BE2C (cell line): Measurements from ENCODE around the gene DAB1.

Source experiments
- DNase-seq: peaks from one replicate; pipeline ENCODE4 v3.0.0-alpha.2; 2020
- H3K27me3 ChIP-seq: fragments of 250-450 bp; sonication (Bioruptor Pico); 2 replicates; pipeline ENCODE4 v1.5.1; 2020; ENCODE audit warnings: mild to moderate bottlenecking
- H3K36me3 ChIP-seq: fragments of 250-450 bp; sonication (Bioruptor Pico); 2 replicates; pipeline ENCODE4 v1.5.1; 2020; ENCODE audit warnings: mild to moderate bottlenecking
- H3K4me1 ChIP-seq: fragments of 250-450 bp; sonication (Bioruptor Pico); 2 replicates; pipeline ENCODE4 v1.5.1; 2020
- H3K4me3 ChIP-seq: 2 replicates; pipeline ENCODE4 v1.5.1; 2011; ENCODE audit warnings: low read depth, low read length
- H3K9me3 ChIP-seq: fragments of 250-450 bp; sonication (Bioruptor Pico); 2 replicates; pipeline ENCODE4 v1.5.1; 2020
- CTCF ChIP-seq: IDR thresholded peaks from 2 replicates; pipeline ENCODE4 v1.5.1; 2012; ENCODE audit warnings: mild to moderate bottlenecking, low read depth, low read length

The DAB1 gene

GRCh38 chr1:57285992-57286391, 137.9 kb downstream of the DAB1 start:
- no peaks in the 10 kb centered on the region for H3K36me3 ChIP-seq
- H3K27me3 ChIP-seq, result no peaks in the 10 kb centered on the region
- H3K4me1 ChIP-seq, result no peaks in the 10 kb centered on the region
- H3K9me3 ChIP-seq, result no peaks in the 10 kb centered on the region
- TF ChIP-seq CTCF, result no peak
- DNase-seq, result no peak
- no peak overlapping the region for H3K4me3 ChIP-seq

DNA sequence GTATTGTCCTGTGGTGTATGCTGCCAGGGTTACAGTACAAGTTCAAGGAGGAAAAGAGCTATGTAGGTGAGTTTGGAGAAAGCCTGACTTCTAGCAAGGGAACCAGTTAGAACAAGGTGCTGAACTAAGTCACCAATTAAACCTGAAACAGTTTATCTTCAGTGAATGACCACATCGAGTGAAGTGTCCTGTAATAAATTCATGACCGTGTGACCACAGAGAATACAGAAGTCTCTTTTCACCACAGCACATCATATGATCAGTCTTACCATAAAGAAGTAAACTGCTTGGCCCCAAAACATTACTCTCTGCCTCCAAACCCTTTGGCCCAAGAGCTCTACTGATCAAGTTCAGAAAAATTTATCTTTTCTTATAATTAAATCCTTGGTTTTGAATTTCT, 141.4 kb downstream of the DAB1 start:
- H3K4me1 ChIP-seq, result no peaks in the 10 kb centered on the region
- no peaks in the 10 kb centered on the region for H3K9me3 ChIP-seq
- H3K36me3 ChIP-seq, result no peaks in the 10 kb centered on the region
- H3K4me3 ChIP-seq, result no peak overlapping the region
- TF ChIP-seq CTCF, result no peak
- DNase-seq, result no peak
- H3K27me3 ChIP-seq, result no peaks in the 10 kb centered on the region

- TF ChIP-seq CTCF, result no peak
- H3K4me3 ChIP-seq, result no peak overlapping the region
- no peaks in the 10 kb centered on the region for H3K4me1 ChIP-seq
Observed at GRCh38 chr1:57281324-57281723, 142.5 kb downstream of the DAB1 start.

DNA sequence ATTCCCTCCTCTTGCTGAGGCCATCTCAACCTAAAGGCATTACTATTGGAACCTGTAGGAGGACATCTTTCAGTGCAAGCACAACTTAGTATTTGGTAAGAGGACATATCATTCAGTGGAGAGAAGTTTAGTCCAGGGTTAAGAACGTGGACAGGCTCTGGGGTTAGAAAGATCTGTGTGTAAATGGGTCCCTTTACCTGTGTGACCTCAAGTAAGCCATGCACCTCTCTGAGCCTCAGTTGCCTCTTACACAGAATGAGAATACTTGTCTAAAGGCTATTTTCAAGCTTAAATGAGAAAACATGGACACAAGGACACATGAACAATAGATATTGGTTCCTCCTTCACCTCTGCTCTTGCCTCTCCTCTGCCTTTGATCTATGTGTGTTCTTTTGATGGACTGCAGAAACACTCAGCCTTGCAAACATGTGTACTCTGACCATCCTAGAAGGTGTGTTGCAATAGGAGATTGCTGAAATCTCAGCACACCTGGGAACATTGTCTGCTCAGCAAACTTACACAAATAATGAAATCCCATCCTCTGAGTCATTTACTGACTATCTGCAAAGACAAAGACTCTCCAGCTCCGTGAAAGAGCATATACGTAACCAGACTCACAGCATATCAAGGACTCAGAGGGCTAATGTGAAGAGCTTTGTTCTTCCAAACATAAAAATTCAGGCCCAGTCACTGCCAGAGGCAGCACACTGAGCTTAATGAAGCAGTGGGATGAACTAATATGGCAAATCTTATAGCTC, 143.8 kb downstream of the DAB1 start:
- Histone ChIP-seq H3K27me3 (no peaks in the 10 kb centered on the region), H3K4me1 (no peaks in the 10 kb centered on the region), H3K9me3 (no peaks in the 10 kb centered on the region), H3K36me3 (no peaks in the 10 kb centered on the region), H3K4me3 (no peak overlapping the region)
- no peak for DNase-seq
- no peak for TF ChIP-seq CTCF

More at GRCh38 chr1:57281324-57281723, 142.5 kb downstream of the DAB1 start:
- no peak for DNase-seq
- no peaks in the 10 kb centered on the region for H3K36me3 ChIP-seq
- H3K9me3 ChIP-seq, result no peaks in the 10 kb centered on the region
- H3K27me3 ChIP-seq, result no peaks in the 10 kb centered on the region

- no peak for DNase-seq
- no peaks in the 10 kb centered on the region for H3K36me3 ChIP-seq
- no peak overlapping the region for H3K4me3 ChIP-seq
- H3K9me3 ChIP-seq, result no peaks in the 10 kb centered on the region
- H3K4me1 ChIP-seq, result no peaks in the 10 kb centered on the region
- no peaks in the 10 kb centered on the region for H3K27me3 ChIP-seq
- TF ChIP-seq CTCF, result no peak
Observed at GRCh38 chr1:57278558-57278957, 145.3 kb downstream of the DAB1 start.

DNA sequence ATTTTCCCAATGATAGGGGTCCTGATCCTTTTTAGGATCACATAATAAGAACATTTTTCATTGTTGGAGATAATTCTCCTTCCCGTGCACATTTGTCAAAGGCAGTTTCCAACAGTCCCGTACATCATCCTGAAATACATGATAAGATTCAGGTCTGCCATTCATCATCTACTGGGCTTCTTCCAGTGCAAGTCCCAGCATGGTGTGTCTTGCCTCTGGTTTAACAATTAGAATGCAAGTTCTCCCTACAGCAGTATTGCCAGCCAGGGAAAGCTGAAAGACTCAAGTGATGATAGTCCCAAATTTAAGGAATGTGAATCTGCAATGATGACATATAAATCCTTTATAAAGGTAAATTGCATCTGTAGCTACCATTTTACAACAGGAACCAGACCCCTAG, 146.2 kb downstream of the DAB1 start:
- TF ChIP-seq CTCF, result no peak
- Histone ChIP-seq H3K4me3 (no peak overlapping the region), H3K36me3 (no peaks in the 10 kb centered on the region), H3K9me3 (no peaks in the 10 kb centered on the region), H3K4me1 (no peaks in the 10 kb centered on the region), H3K27me3 (no peaks in the 10 kb centered on the region)
- no peak for DNase-seq
